ENCODE measurements around the gene SIGLECL1. TPM values are rescaled to one million over a fixed set of nuclear protein-coding genes. Genes with fewer than 3 reads are reported as not detected.

SIGLECL1 gene
- polyA plus RNA-seq, 1 experiment: not detected

- no peak for DNase-seq (ENCODE audit: low read depth, low spot score)
- Histone ChIP-seq H3K9me3 (ENCODE audit: control insufficient read depth, insufficient read depth, low read length) (peaks cover 10% of the 10 kb centered on the region; the same call in 1 of the 2 replicates), H3K27ac (ENCODE audit: low read depth, low read length) (no peak overlapping the region), H3K4me3 (ENCODE audit: low read depth, low read length) (no peak overlapping the region), H3K27me3 (ENCODE audit: control insufficient read depth, insufficient read depth, low read length) (no peaks in the 10 kb centered on the region)
- POLR2A ChIA-PET: no interaction called here
- CTCF ChIA-PET: no interaction called here
- no peak for TF ChIP-seq CTCF (IDR thresholded peaks at IDR 0.05; ENCODE audit: low read depth, low read length)
These were observed 21.4 kb downstream of the SIGLECL1 start for GRCh38 chr19:51272183-51272810.

GRCh38 chr19:51274049-51274770 lies 23.3 kb downstream of the SIGLECL1 start:
- Histone ChIP-seq H3K27ac (ENCODE audit: low read depth, low read length) (no peak overlapping the region), H3K4me3 (ENCODE audit: low read depth, low read length) (no peak overlapping the region), H3K9me3 (ENCODE audit: control insufficient read depth, insufficient read depth, low read length) (peaks cover 10% of the 10 kb centered on the region; the same call in 1 of the 2 replicates), H3K27me3 (ENCODE audit: control insufficient read depth, insufficient read depth, low read length) (no peaks in the 10 kb centered on the region)
- POLR2A ChIA-PET: no interaction called here
- CTCF ChIA-PET: no interaction called here
- no peak for TF ChIP-seq CTCF (IDR thresholded peaks at IDR 0.05; ENCODE audit: low read depth, low read length)
- DNase-seq (ENCODE audit: low read depth, low spot score): no peak

GRCh38 chr19:51277112-51277511 lies 26.2 kb downstream of the SIGLECL1 start:
- CTCF ChIA-PET: interaction anchor here (0.6 to 0.7 kb wide), 2 partner anchors 8 to 256 kb away, joined by 3 to 5 read pairs; no protein-coding TSS in a partner anchor
- no peaks in the 10 kb centered on the region for H3K27me3 ChIP-seq (ENCODE audit: control insufficient read depth, insufficient read depth, low read length)
- POLR2A ChIA-PET: no interaction called here
- H3K9me3 ChIP-seq (ENCODE audit: control insufficient read depth, insufficient read depth, low read length): peaks cover 5% of the 10 kb centered on the region; the same call in 1 of the 2 replicates
- DNase-seq (ENCODE audit: low read depth, low spot score): no peak
- H3K4me3 ChIP-seq (ENCODE audit: low read depth, low read length): no peak overlapping the region
- H3K27ac ChIP-seq (ENCODE audit: low read depth, low read length): no peak overlapping the region
- TF ChIP-seq CTCF (IDR thresholded peaks at IDR 0.05; ENCODE audit: low read depth, low read length): no peak

- Histone ChIP-seq H3K27ac (ENCODE audit: low read depth, low read length) (no peak overlapping the region), H3K27me3 (ENCODE audit: control insufficient read depth, insufficient read depth, low read length) (no peaks in the 10 kb centered on the region), H3K9me3 (ENCODE audit: control insufficient read depth, insufficient read depth, low read length) (no peaks in the 10 kb centered on the region), H3K4me3 (ENCODE audit: low read depth, low read length) (no peak overlapping the region)
- ChIA-PET POLR2A (no interaction called here), CTCF (no interaction called here)
- TF ChIP-seq CTCF (IDR thresholded peaks at IDR 0.05; ENCODE audit: low read depth, low read length): no peak
- DNase-seq (ENCODE audit: low read depth, low spot score): no peak
These were observed 31.5 kb downstream of the SIGLECL1 start for GRCh38 chr19:51282335-51282734.

- H3K27ac ChIP-seq (ENCODE audit: low read depth, low read length): no peak overlapping the region
- ChIA-PET POLR2A (no interaction called here), CTCF (no interaction called here)
- no peak for TF ChIP-seq CTCF (IDR thresholded peaks at IDR 0.05; ENCODE audit: low read depth, low read length)
- no peak for DNase-seq (ENCODE audit: low read depth, low spot score)
- no peak overlapping the region for H3K4me3 ChIP-seq (ENCODE audit: low read depth, low read length)
- no peaks in the 10 kb centered on the region for H3K9me3 ChIP-seq (ENCODE audit: control insufficient read depth, insufficient read depth, low read length)
- H3K27me3 ChIP-seq (ENCODE audit: control insufficient read depth, insufficient read depth, low read length): no peaks in the 10 kb centered on the region
These were observed 34.8 kb downstream of the SIGLECL1 start for GRCh38 chr19:51285682-51286081.
